HFF-Myc (cell line): Measurements from ENCODE around the gene XRCC5.
"Not testable (repeated sequence)": the region's sequence is repeated elsewhere in the genome, so short reads cannot be mapped to it uniquely, and the experiment has no call there.

ENCODE experiments used
- DNase-seq: peaks from one replicate; pipeline ENCODE4 v3.0.0-alpha.2; 2011; ENCODE audit warnings: low read depth; ENCODE audit errors: extremely low read depth
- H3K4me3 ChIP-seq: replicated peaks from 2 replicates; pipeline ENCODE4 v1.5.1; 2011; ENCODE audit warnings: low read depth, mild to moderate bottlenecking, control low read depth, low read length
- TF ChIP-seq, protein P1 (sequence below): IDR thresholded peaks from 2 replicates; pipeline ENCODE4 v1.5.1; 2012; ENCODE audit warnings: mild to moderate bottlenecking, low read depth, low read length, control low read depth; ENCODE audit errors: missing control alignments

The XRCC5 gene

GRCh38 chr2:216206041-216206703 lies 97.0 kb downstream of the XRCC5 start:
- H3K4me3 ChIP-seq = no peak overlapping the region
- DNase-seq = no peak
- TF ChIP-seq, protein P1, sequence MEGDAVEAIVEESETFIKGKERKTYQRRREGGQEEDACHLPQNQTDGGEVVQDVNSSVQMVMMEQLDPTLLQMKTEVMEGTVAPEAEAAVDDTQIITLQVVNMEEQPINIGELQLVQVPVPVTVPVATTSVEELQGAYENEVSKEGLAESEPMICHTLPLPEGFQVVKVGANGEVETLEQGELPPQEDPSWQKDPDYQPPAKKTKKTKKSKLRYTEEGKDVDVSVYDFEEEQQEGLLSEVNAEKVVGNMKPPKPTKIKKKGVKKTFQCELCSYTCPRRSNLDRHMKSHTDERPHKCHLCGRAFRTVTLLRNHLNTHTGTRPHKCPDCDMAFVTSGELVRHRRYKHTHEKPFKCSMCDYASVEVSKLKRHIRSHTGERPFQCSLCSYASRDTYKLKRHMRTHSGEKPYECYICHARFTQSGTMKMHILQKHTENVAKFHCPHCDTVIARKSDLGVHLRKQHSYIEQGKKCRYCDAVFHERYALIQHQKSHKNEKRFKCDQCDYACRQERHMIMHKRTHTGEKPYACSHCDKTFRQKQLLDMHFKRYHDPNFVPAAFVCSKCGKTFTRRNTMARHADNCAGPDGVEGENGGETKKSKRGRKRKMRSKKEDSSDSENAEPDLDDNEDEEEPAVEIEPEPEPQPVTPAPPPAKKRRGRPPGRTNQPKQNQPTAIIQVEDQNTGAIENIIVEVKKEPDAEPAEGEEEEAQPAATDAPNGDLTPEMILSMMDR = no peak

DNA sequence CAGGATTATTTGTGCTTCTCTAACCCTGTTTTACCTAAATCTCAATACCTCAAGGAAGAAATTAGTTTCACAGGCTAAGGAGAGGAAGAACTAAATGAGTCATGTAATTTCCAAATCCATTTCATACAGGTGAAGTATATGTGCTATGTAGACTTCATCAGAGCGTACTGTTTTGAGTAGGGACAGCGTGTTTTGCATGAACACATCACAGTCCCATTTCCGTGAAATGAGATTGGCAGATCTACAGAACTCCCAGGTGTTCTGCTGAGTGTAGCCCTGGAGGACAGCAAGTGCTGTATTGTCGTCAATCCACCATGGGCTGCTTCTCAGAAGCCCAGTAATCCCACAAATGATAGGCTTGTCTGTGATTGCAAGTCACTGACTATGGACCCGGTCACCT lies 97.7 kb downstream of the XRCC5 start:
- no peak for DNase-seq
- no peak overlapping the region for H3K4me3 ChIP-seq
- TF ChIP-seq, protein P1 = no peak

GRCh38 chr2:216208661-216209060 lies 99.5 kb downstream of the XRCC5 start:
- not testable (repeated sequence) for DNase-seq, H3K4me3 ChIP-seq

DNA sequence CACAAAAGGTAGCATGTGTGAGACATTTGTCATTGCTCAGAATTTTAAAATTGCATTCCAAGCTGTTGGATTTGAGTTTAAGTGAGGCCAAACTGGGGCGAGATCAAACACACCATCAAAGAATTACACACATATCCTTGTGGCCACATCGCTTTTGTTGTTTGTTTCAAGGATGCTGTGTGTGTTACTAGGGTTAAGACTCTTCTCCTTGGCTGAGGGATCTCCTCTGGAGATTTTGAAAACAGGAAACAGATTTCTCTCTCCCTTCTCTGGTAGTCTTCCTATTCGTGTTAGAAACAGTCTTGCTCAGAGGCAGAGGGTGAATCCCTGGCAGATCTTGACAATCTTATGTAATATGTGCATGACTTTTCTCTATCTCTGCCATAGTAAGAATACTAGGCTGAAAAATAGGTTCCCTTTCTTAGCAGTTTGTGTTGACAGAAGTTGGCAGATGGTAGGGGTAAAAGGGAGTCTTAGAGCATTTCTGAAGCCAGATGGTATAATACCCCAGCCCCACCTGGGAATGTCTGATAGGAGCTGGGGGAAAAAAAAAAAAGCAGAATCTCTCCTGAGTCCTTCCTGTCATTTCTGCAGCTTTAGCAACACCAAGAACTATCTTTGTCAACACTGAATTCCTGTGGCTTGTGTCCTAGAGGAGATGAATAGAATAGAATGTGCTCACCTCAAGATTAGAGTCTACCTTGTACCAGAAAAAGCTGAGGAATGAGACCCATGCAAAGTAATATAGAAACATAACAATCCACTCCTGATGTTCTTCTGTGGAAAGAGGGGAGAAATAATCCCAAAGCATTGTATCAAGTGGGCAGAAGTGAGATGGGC lies 101.8 kb downstream of the XRCC5 start:
- TF ChIP-seq, protein P1 = no peak
- H3K4me3 ChIP-seq = no peak overlapping the region
- no peak for DNase-seq

- DNase-seq = no peak
- H3K4me3 ChIP-seq = no peak overlapping the region
- TF ChIP-seq, protein P1 = no peak
Measured at GRCh38 chr2:216211614-216212145, 102.5 kb downstream of the XRCC5 start.

DNA sequence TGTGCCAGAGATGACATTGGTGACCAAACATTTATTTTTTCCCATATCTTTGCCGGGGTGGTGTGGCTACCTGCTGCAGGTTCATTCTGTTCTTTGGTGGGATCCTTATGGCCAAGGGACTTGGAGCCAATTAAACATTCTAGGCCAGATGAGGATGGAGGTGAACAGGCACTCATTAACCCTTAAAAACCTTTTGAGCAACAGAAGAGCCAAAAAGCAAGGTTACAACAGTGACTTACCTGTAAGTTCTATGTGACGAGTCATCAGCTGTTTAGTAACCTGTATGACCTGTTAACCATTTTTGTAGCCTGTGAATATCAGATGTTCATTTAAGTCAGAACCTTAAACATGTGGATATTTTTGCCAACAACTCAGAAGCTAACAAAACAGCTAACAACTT lies 105.6 kb downstream of the XRCC5 start:
- H3K4me3 ChIP-seq = no peak overlapping the region
- TF ChIP-seq, protein P1 = no peak
- DNase-seq = no peak
